Nephron progenitor cell (in vitro differentiated cells): ENCODE results near the gene KRTAP6-3.

Experiments
- DNase-seq: peaks from one replicate; pipeline ENCODE4 v3.0.0; 2021
- H3K27ac Mint-ChIP-seq: 2 replicates; pipeline ENCODE4 v1.8.0; 2021; ENCODE audit warnings: mild to moderate bottlenecking, moderate library complexity, mixed read lengths
- H3K27me3 Mint-ChIP-seq: 2 replicates; pipeline ENCODE4 v1.8.0; 2021; ENCODE audit warnings: mild to moderate bottlenecking, low read depth, mixed read lengths; ENCODE audit not compliant: poor library complexity
- H3K36me3 Mint-ChIP-seq: 2 replicates; pipeline ENCODE4 v1.8.0; 2021; ENCODE audit warnings: low read depth, mixed read lengths
- H3K4me1 Mint-ChIP-seq: 2 replicates; pipeline ENCODE4 v1.8.0; 2021; ENCODE audit warnings: mixed read lengths
- H3K4me3 Mint-ChIP-seq: 2 replicates; pipeline ENCODE4 v1.8.0; 2021; ENCODE audit warnings: mild to moderate bottlenecking, moderate library complexity, mixed read lengths
- H3K9me3 Mint-ChIP-seq: 2 replicates; pipeline ENCODE4 v1.8.0; 2021; ENCODE audit warnings: mild to moderate bottlenecking, moderate library complexity, mixed read lengths
- TF ChIP-seq, protein P1 (sequence below): fragments of 200-600 bp; sonication (generic); IDR thresholded peaks from 2 replicates; pipeline ENCODE4 v1.5.0; 2021; ENCODE audit warnings: antibody characterized with exemption

The KRTAP6-3 gene, protein sequence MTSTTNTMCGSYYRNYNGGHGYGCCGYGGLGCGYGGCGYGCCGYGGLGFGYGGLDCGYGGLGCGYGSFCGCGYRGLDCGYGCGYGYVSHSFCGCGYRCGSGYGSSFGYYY

DNA sequence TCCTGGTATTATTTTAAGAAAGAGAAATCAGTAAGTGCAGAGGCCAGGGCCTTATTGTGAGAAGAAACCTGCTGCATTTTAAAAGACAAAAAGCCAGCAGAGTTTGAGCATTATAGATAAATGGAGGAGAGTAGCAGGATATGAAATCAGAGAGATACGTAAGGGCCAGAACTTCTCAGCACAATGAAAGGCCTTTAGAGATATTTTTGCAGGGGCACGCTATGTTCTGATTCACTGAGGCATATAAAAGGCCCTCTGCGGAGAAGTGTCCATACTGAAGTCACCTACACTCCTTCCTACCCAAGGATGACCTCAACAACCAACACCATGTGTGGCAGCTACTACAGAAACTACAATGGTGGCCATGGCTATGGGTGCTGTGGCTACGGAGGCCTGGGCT, at the start of gene KRTAP6-3:
KRTAP6-3 (plus strand) TSS at position 301 of the 400 bp plus-strand sequence; CDS start at position 307, 6 bp downstream.
- TF ChIP-seq, protein P1, sequence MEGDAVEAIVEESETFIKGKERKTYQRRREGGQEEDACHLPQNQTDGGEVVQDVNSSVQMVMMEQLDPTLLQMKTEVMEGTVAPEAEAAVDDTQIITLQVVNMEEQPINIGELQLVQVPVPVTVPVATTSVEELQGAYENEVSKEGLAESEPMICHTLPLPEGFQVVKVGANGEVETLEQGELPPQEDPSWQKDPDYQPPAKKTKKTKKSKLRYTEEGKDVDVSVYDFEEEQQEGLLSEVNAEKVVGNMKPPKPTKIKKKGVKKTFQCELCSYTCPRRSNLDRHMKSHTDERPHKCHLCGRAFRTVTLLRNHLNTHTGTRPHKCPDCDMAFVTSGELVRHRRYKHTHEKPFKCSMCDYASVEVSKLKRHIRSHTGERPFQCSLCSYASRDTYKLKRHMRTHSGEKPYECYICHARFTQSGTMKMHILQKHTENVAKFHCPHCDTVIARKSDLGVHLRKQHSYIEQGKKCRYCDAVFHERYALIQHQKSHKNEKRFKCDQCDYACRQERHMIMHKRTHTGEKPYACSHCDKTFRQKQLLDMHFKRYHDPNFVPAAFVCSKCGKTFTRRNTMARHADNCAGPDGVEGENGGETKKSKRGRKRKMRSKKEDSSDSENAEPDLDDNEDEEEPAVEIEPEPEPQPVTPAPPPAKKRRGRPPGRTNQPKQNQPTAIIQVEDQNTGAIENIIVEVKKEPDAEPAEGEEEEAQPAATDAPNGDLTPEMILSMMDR: no peak
- no peak within 1 kb of the TSS for H3K27ac Mint-ChIP-seq
- no peak within 1 kb of the TSS for H3K4me3 Mint-ChIP-seq
- DNase-seq: no peak
- H3K4me1 Mint-ChIP-seq: no peaks in the 10 kb centered on the region
- H3K36me3 Mint-ChIP-seq: no peaks in the 10 kb centered on the region
- peaks cover 3% of the 10 kb centered on the region for H3K27me3 Mint-ChIP-seq
- H3K9me3 Mint-ChIP-seq: no peaks in the 10 kb centered on the region

DNA sequence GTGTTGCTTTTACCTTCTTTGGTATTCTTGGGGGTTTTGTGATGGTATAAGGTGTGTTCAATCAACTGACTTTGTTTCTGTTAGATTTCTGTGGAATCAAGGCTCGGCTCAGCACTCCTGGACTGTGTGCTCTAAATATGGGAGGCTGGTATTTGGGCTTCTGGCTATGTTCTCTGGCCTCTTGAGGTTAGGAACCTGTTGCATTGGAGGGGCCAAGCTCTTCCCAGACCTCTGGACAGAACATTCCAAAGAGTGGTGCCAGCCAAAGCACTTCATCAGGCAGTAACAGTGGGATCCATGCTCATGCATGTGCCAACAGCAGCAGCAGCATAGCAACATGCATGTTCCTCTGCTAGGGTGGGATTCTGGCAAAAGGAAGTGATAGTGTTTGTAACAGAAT, 39.5 kb upstream of the KRTAP6-3 start:
- Mint-ChIP-seq H3K4me3 (no peak overlapping the region), H3K9me3 (peaks cover 41% of the 10 kb centered on the region), H3K27ac (no peak overlapping the region), H3K27me3 (peaks cover 3% of the 10 kb centered on the region), H3K36me3 (no peaks in the 10 kb centered on the region), H3K4me1 (no peaks in the 10 kb centered on the region)
- TF ChIP-seq, protein P1: no peak
- no peak for DNase-seq

DNA sequence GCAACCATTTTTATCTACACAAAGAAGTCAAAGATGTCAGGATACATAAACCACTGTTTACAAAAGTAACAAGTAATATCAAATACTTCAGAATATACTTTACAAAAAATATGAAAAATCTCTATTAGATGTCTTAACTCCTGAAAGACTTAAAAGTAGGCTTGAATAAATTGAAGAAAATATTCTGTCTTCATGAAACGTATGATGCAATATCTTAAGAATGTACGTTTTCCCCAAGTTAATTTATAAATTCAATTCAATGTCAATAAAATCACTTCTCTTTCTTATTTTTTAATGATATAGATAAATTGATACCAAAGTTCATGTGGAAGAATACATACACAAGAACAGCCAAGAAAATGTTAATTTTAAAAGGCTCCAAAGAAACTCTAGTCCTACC, 37.1 kb upstream of the KRTAP6-3 start:
- Mint-ChIP-seq H3K36me3 (no peaks in the 10 kb centered on the region), H3K4me1 (no peaks in the 10 kb centered on the region), H3K27me3 (peaks cover 6% of the 10 kb centered on the region), H3K9me3 (peaks cover 30% of the 10 kb centered on the region), H3K27ac (no peak overlapping the region), H3K4me3 (no peak overlapping the region)
- DNase-seq: no peak
- TF ChIP-seq, protein P1: no peak

DNA sequence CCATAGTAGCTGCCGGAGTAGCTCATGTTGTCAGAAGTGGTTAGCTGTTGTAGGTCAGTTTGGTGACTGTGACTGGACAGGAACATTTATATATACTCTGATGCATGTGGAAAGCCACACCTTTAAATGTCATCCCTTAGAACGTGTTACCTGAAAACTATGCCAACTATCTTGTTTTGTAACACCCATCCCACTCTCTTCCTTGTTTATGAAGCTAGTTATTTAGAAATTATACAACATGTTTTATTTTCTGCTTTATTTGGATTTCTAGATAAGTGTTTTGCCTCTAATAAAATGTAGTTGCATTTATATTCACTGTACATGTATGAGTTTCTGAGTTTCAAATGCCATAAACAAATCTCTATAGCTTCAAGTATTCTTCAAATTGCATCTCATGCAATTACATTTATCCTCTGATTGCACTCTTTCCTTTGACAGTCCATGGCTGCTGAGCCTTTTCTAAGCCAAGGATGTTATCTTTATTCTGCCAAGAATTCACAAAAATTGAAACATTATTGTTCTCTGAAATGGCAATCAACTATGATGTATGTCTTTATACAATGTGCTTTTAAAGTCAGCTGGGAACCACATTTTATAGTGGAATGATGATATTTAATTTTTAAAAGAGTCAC, 30.9 kb upstream of the KRTAP6-3 start, which contains the start of gene KRTAP19-7:
KRTAP19-7 (minus strand) TSS at position 51 of the 632 bp plus-strand sequence; CDS start at position 26, 25 bp downstream.
- Mint-ChIP-seq H3K4me3 (no peak within 1 kb of the TSS), H3K27ac (no peak within 1 kb of the TSS), H3K36me3 (no peaks in the 10 kb centered on the region), H3K4me1 (no peaks in the 10 kb centered on the region), H3K27me3 (peaks cover 6% of the 10 kb centered on the region), H3K9me3 (peaks cover 8% of the 10 kb centered on the region)
- TF ChIP-seq, protein P1: no peak
- DNase-seq: no peak

DNA sequence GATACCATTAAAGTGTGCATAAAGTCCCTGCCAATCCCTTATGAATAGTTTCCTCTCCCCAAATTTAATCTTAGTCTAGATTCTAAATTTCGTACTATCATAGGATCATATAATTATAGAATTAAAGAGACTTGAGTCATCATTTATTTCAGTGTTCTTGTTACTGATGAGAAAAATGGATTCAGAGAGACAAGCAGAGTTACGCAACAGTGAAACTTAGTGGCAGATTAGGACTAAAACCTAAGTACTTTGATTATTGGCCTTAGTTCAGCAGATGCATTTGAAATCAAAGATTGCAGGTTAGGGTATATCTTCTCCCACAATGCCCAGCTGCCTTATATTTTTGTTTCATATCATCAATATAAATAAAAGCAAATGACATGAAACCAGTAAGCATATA, 30.3 kb upstream of the KRTAP6-3 start:
- Mint-ChIP-seq H3K4me1 (no peaks in the 10 kb centered on the region), H3K36me3 (no peaks in the 10 kb centered on the region), H3K27me3 (peaks cover 6% of the 10 kb centered on the region), H3K4me3 (no peak overlapping the region), H3K27ac (no peak overlapping the region), H3K9me3 (peaks cover 8% of the 10 kb centered on the region)
- DNase-seq: no peak
- TF ChIP-seq, protein P1: no peak

DNA sequence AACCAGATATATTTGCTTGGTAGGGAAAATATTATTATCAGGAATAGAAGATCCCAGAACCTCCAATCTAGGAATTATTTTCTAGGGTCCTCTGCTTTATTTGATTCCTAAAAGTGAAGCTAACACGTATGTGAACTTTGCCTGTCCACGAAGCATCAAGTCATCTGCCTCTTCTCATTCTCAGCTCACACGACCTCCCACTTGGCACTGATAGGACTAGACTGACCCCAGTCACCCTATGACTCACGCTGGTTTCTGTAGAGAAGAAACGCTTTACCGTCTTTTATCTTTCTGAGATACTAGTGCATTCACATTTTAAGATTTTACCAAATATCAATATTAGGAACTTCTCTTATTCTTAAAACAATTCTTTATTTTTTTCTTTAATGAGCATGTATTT, 29.2 kb upstream of the KRTAP6-3 start:
- DNase-seq: no peak
- no peaks in the 10 kb centered on the region for H3K4me1 Mint-ChIP-seq
- no peak overlapping the region for H3K4me3 Mint-ChIP-seq
- peaks cover 8% of the 10 kb centered on the region for H3K9me3 Mint-ChIP-seq
- TF ChIP-seq, protein P1: no peak
- peaks cover 6% of the 10 kb centered on the region for H3K27me3 Mint-ChIP-seq
- no peaks in the 10 kb centered on the region for H3K36me3 Mint-ChIP-seq
- H3K27ac Mint-ChIP-seq: no peak overlapping the region
